Measurements from ENCODE around the gene ZFYVE27.
"Not testable (repeated sequence)": the region's sequence is repeated elsewhere in the genome, so short reads cannot be mapped to it uniquely, and the experiment has no call there.

ZFYVE27 gene

GRCh38 chr10:97736902-97737769 is at the start of gene ZFYVE27:
Gene ZFYVE27 (plus strand): TSS chr10:97737128. CDS start chr10:97738478, 1,350 bp downstream.
- no peak for TF ChIP-seq CTCF (IDR thresholded peaks at IDR 0.05; ENCODE audit: low read depth, low read length)
- H3K4me3 ChIP-seq (ENCODE audit: low read depth, low read length) = peak within 1 kb of the TSS; percentile 96

- 0 out of 2 replicates have a peak, but pooled peaks have one; percentile 11 for TF ChIP-seq CTCF (IDR thresholded peaks at IDR 0.05; ENCODE audit: low read depth, low read length)
- peak overlapping the region; percentile 77 for H3K4me3 ChIP-seq (ENCODE audit: low read depth, low read length)
Measured at GRCh38 chr10:97687785-97688781, 48.8 kb upstream of the ZFYVE27 start.

- H3K4me3 ChIP-seq (ENCODE audit: low read depth, low read length) = no peak overlapping the region
- no peak for TF ChIP-seq CTCF (IDR thresholded peaks at IDR 0.05; ENCODE audit: low read depth, low read length)
Measured at GRCh38 chr10:97689559-97690020, 47.3 kb upstream of the ZFYVE27 start.

- no peak for TF ChIP-seq CTCF (IDR thresholded peaks at IDR 0.05; ENCODE audit: low read depth, low read length)
- H3K4me3 ChIP-seq (ENCODE audit: low read depth, low read length) = no peak overlapping the region
Measured at GRCh38 chr10:97690133-97690532, 46.8 kb upstream of the ZFYVE27 start.

- H3K4me3 ChIP-seq (ENCODE audit: low read depth, low read length) = not testable (repeated sequence)
Measured at GRCh38 chr10:97698072-97698655, 38.8 kb upstream of the ZFYVE27 start.

- peak; percentile 94 for TF ChIP-seq CTCF (IDR thresholded peaks at IDR 0.05; ENCODE audit: low read depth, low read length)
- H3K4me3 ChIP-seq (ENCODE audit: low read depth, low read length) = no peak overlapping the region
Measured at GRCh38 chr10:97701438-97702069, 35.4 kb upstream of the ZFYVE27 start.

Measured in WI38 (cell line).